Measurements from ENCODE around the gene SOCS1.

Gene SOCS1

GRCh38 chr16:11258553-11259492, 2.8 kb upstream of the SOCS1 start:
- peaks cover 47% of the 10 kb centered on the region for H3K4me1 Mint-ChIP-seq (ENCODE audit: low read depth)
- H3K27me3 Mint-ChIP-seq = peaks cover 2% of the 10 kb centered on the region
- H3K4me3 Mint-ChIP-seq = no peak overlapping the region
- no peaks in the 10 kb centered on the region for H3K9me3 Mint-ChIP-seq
- H3K27ac Mint-ChIP-seq = peak overlapping the region; percentile 12
- peaks cover 8% of the 10 kb centered on the region for H3K36me3 Mint-ChIP-seq (ENCODE audit: low read depth)

GRCh38 chr16:11257131-11257938, 1.3 kb upstream of the SOCS1 start:
- Mint-ChIP-seq H3K4me1 (ENCODE audit: low read depth) (peaks cover 45% of the 10 kb centered on the region), H3K36me3 (ENCODE audit: low read depth) (peaks cover 23% of the 10 kb centered on the region), H3K27me3 (peaks cover 2% of the 10 kb centered on the region), H3K9me3 (no peaks in the 10 kb centered on the region), H3K4me3 (peak overlapping the region; percentile 96), H3K27ac (peak overlapping the region; percentile 96)

- Mint-ChIP-seq H3K27me3 (peaks cover 2% of the 10 kb centered on the region), H3K4me1 (ENCODE audit: low read depth) (peaks cover 51% of the 10 kb centered on the region), H3K9me3 (no peaks in the 10 kb centered on the region), H3K27ac (peak overlapping the region; percentile 98), H3K4me3 (peak overlapping the region; percentile 96), H3K36me3 (ENCODE audit: low read depth) (peaks cover 29% of the 10 kb centered on the region)
Measured at GRCh38 chr16:11256661-11257130, 692 bp upstream of the SOCS1 start.

- Mint-ChIP-seq H3K27me3 (peaks cover 2% of the 10 kb centered on the region), H3K27ac (peak overlapping the region; percentile 86), H3K4me1 (ENCODE audit: low read depth) (peaks cover 62% of the 10 kb centered on the region), H3K4me3 (peak overlapping the region; percentile 95), H3K36me3 (ENCODE audit: low read depth) (peaks cover 36% of the 10 kb centered on the region), H3K9me3 (no peaks in the 10 kb centered on the region)
Measured at GRCh38 chr16:11254913-11255736, 879 bp downstream of the SOCS1 start.

GRCh38 chr16:11253995-11254912, 1.8 kb downstream of the SOCS1 start:
- Mint-ChIP-seq H3K27ac (peak overlapping the region; percentile 99), H3K9me3 (no peaks in the 10 kb centered on the region), H3K4me3 (peak overlapping the region; percentile 95), H3K36me3 (ENCODE audit: low read depth) (peaks cover 36% of the 10 kb centered on the region), H3K4me1 (ENCODE audit: low read depth) (peaks cover 56% of the 10 kb centered on the region), H3K27me3 (no peaks in the 10 kb centered on the region)

GRCh38 chr16:11253009-11253994, 2.7 kb downstream of the SOCS1 start:
- H3K27me3 Mint-ChIP-seq = no peaks in the 10 kb centered on the region
- H3K36me3 Mint-ChIP-seq (ENCODE audit: low read depth) = peaks cover 36% of the 10 kb centered on the region
- H3K27ac Mint-ChIP-seq = peak overlapping the region; percentile 99
- no peaks in the 10 kb centered on the region for H3K9me3 Mint-ChIP-seq
- peaks cover 55% of the 10 kb centered on the region for H3K4me1 Mint-ChIP-seq (ENCODE audit: low read depth)
- H3K4me3 Mint-ChIP-seq = peak overlapping the region; percentile 95

GRCh38 chr16:11252482-11252931, 3.5 kb downstream of the SOCS1 start:
- no peaks in the 10 kb centered on the region for H3K9me3 Mint-ChIP-seq
- no peaks in the 10 kb centered on the region for H3K27me3 Mint-ChIP-seq
- H3K27ac Mint-ChIP-seq = peak overlapping the region; percentile 99
- H3K4me1 Mint-ChIP-seq (ENCODE audit: low read depth) = peaks cover 55% of the 10 kb centered on the region
- peak overlapping the region; percentile 95 for H3K4me3 Mint-ChIP-seq
- peaks cover 40% of the 10 kb centered on the region for H3K36me3 Mint-ChIP-seq (ENCODE audit: low read depth)

GRCh38 chr16:11251525-11252481, 4.2 kb downstream of the SOCS1 start:
- Mint-ChIP-seq H3K36me3 (ENCODE audit: low read depth) (peaks cover 41% of the 10 kb centered on the region), H3K4me3 (peak overlapping the region; percentile 95), H3K4me1 (ENCODE audit: low read depth) (peaks cover 55% of the 10 kb centered on the region), H3K9me3 (no peaks in the 10 kb centered on the region), H3K27me3 (no peaks in the 10 kb centered on the region), H3K27ac (peak overlapping the region; percentile 99)

- Mint-ChIP-seq H3K27ac (peak overlapping the region; percentile 99), H3K4me3 (peak overlapping the region; percentile 95), H3K9me3 (no peaks in the 10 kb centered on the region), H3K4me1 (ENCODE audit: low read depth) (peaks cover 62% of the 10 kb centered on the region), H3K27me3 (no peaks in the 10 kb centered on the region), H3K36me3 (ENCODE audit: low read depth) (peaks cover 41% of the 10 kb centered on the region)
Measured at GRCh38 chr16:11250786-11251524, 5.0 kb downstream of the SOCS1 start.

GRCh38 chr16:11250091-11250785, 5.8 kb downstream of the SOCS1 start:
- H3K9me3 Mint-ChIP-seq = no peaks in the 10 kb centered on the region
- no peaks in the 10 kb centered on the region for H3K27me3 Mint-ChIP-seq
- peaks cover 70% of the 10 kb centered on the region for H3K4me1 Mint-ChIP-seq (ENCODE audit: low read depth)
- H3K4me3 Mint-ChIP-seq = peak overlapping the region; percentile 8
- H3K27ac Mint-ChIP-seq = peak overlapping the region; percentile 45
- peaks cover 41% of the 10 kb centered on the region for H3K36me3 Mint-ChIP-seq (ENCODE audit: low read depth)
